Measurements from ENCODE around the gene ZSCAN23.

GRCh38 chr6:28384143-28384533 is 59.2 kb downstream of the ZSCAN23 start:
- TF ChIP-seq POLR2AphosphoS5 (IDR thresholded peaks at IDR 0.05; ENCODE audit: low read depth, low read length) (no peak), POLR2A (IDR thresholded peaks at IDR 0.05; ENCODE audit: low read depth, low read length) (no peak), TAF1 (IDR thresholded peaks at IDR 0.05; ENCODE audit: low read depth, low read length) (no peak)
